MM.1S (cell line): ENCODE measurements around the gene PDSS2.

ENCODE experiments used
- DNase-seq: peaks from one replicate; pipeline ENCODE4 v3.0.0-alpha.2; 2015
- H2AFZ ChIP-seq: fragments of 300-600 bp; sonication (generic); 2 replicates; pipeline ENCODE4 v1.6.0; 2016; ENCODE audit warnings: antibody characterized with exemption, low read length
- H3F3A ChIP-seq: fragments of 300-600 bp; sonication (generic); 2 replicates; pipeline ENCODE4 v1.6.1; 2016; ENCODE audit warnings: mild to moderate bottlenecking, antibody characterized with exemption, low read length, moderate library complexity, mixed read lengths; ENCODE audit not compliant: insufficient read depth
- H3K27ac ChIP-seq: fragments of 300-600 bp; sonication (generic); 2 replicates; pipeline ENCODE4 v1.5.1; 2016; ENCODE audit warnings: mild to moderate bottlenecking, low read length
- H3K27me3 ChIP-seq: fragments of 300-600 bp; sonication (generic); replicated peaks from 2 replicates; pipeline ENCODE4 v1.6.0; 2016; ENCODE audit warnings: low read length; ENCODE audit not compliant: insufficient read depth
- H3K36me3 ChIP-seq: fragments of 300-600 bp; sonication (generic); replicated peaks from 2 replicates; pipeline ENCODE4 v1.6.1; 2016; ENCODE audit warnings: mild to moderate bottlenecking, low read length, mixed read lengths; ENCODE audit not compliant: insufficient read depth
- H3K4me1 ChIP-seq: fragments of 300-600 bp; sonication (generic); 2 replicates; pipeline ENCODE4 v1.6.1; 2016; ENCODE audit warnings: low read length, mixed read lengths
- H3K4me2 ChIP-seq: fragments of 300-600 bp; sonication (generic); 2 replicates; pipeline ENCODE4 v1.6.0; 2016; ENCODE audit warnings: low read depth, low read length
- H3K4me3 ChIP-seq: fragments of 300-600 bp; sonication (generic); 2 replicates; pipeline ENCODE4 v1.5.1; 2016; ENCODE audit warnings: low read length, mixed read lengths
- H3K79me2 ChIP-seq: fragments of 300-600 bp; sonication (generic); 2 replicates; pipeline ENCODE4 v1.6.1; 2016; ENCODE audit warnings: mixed run types, low read length, mixed read lengths
- H3K9ac ChIP-seq: fragments of 300-600 bp; sonication (generic); 2 replicates; pipeline ENCODE4 v1.6.1; 2016; ENCODE audit warnings: low read length, mixed read lengths
- H3K9me2 ChIP-seq: fragments of 300-600 bp; sonication (generic); replicated peaks from 2 replicates; pipeline ENCODE4 v1.6.1; 2016; ENCODE audit warnings: mild to moderate bottlenecking, low read length, mixed read lengths; ENCODE audit not compliant: insufficient read depth
- H3K9me3 ChIP-seq: fragments of 300-600 bp; sonication (generic); replicated peaks from 2 replicates; pipeline ENCODE4 v1.6.1; 2016; ENCODE audit warnings: mild to moderate bottlenecking, low read length, mixed read lengths; ENCODE audit not compliant: insufficient read depth
- H4K20me1 ChIP-seq: fragments of 300-600 bp; sonication (generic); 2 replicates; pipeline ENCODE4 v1.6.1; 2016; ENCODE audit warnings: mild to moderate bottlenecking, low read length, moderate library complexity, mixed read lengths; ENCODE audit not compliant: insufficient read depth
- EZH2 ChIP-seq: fragments of 300-600 bp; sonication (generic); optimal IDR thresholded peaks from 2 replicates; pipeline ENCODE3; 2017; ENCODE audit warnings: low read depth, mild to moderate bottlenecking, antibody characterized with exemption, low read length, mixed read lengths
- EZH2phosphoT487 ChIP-seq: fragments of 300-600 bp; sonication (generic); IDR thresholded peaks from 2 replicates; pipeline ENCODE4 v1.6.1; 2018; ENCODE audit warnings: antibody characterized with exemption, low read length
- TF ChIP-seq, protein P1 (sequence below): fragments of 300-600 bp; sonication (generic); IDR thresholded peaks from 2 replicates; pipeline ENCODE4 v1.5.1; 2016; ENCODE audit warnings: antibody characterized with exemption, low read length, mixed read lengths

Gene PDSS2

DNA sequence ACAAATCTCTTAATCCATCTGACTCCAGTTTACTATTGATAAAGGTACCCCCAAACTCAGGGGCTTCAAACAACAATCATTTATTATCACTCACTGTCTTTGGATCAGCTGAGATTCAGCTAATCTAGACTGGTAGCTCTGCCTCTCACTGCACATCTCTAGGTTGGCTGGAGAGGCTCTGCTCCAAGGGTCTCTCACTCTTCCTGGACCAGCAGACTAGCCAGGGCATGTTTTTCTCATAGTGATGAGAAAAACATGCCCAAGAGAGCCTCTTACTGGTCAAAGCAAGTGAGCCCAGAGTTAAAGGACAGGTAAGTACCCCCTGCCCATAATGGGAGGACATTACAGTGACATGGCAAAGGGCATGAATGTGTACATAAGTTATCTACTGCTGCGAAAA, 228.9 kb downstream of the PDSS2 start:
- Histone ChIP-seq H3K27ac (no peak overlapping the region), H3K9me2 (no peaks in the 10 kb centered on the region), H3K36me3 (no peaks in the 10 kb centered on the region), H3K79me2 (no peaks in the 10 kb centered on the region), H3K9ac (no peak overlapping the region), H3K4me2 (no peak overlapping the region), H3K9me3 (no peaks in the 10 kb centered on the region), H2AFZ (no peak overlapping the region), H4K20me1 (no peaks in the 10 kb centered on the region), H3K4me1 (no peaks in the 10 kb centered on the region), H3K27me3 (no peaks in the 10 kb centered on the region), H3K4me3 (no peak overlapping the region), H3F3A (no peaks in the 10 kb centered on the region)
- no peak for DNase-seq
- TF ChIP-seq EZH2 (no peak), EZH2phosphoT487 (no peak)
- TF ChIP-seq, protein P1, sequence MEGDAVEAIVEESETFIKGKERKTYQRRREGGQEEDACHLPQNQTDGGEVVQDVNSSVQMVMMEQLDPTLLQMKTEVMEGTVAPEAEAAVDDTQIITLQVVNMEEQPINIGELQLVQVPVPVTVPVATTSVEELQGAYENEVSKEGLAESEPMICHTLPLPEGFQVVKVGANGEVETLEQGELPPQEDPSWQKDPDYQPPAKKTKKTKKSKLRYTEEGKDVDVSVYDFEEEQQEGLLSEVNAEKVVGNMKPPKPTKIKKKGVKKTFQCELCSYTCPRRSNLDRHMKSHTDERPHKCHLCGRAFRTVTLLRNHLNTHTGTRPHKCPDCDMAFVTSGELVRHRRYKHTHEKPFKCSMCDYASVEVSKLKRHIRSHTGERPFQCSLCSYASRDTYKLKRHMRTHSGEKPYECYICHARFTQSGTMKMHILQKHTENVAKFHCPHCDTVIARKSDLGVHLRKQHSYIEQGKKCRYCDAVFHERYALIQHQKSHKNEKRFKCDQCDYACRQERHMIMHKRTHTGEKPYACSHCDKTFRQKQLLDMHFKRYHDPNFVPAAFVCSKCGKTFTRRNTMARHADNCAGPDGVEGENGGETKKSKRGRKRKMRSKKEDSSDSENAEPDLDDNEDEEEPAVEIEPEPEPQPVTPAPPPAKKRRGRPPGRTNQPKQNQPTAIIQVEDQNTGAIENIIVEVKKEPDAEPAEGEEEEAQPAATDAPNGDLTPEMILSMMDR = no peak

DNA sequence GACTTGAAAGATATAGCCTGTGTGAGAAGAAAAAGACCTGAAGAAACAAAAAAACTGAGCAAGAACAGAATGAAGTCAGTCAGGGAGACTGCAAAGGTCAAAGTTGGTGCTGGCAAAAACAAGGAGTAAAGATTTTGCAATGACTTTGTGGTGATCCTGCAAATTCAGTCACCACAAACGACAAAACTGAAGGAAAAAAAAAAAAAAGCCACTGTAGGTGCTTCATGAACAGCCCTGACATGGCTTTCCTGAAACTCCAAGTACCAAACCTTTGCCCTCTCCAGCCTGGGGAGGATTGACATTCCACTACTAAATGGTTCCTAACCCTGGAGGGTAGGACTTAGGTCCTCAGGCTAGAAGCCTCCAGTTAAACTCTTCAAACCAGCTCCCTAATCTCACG, 229.3 kb downstream of the PDSS2 start:
- no peaks in the 10 kb centered on the region for H3K4me1 ChIP-seq
- no peaks in the 10 kb centered on the region for H3K36me3 ChIP-seq
- H2AFZ ChIP-seq = no peak overlapping the region
- no peak for DNase-seq
- no peaks in the 10 kb centered on the region for H3F3A ChIP-seq
- no peak overlapping the region for H3K4me3 ChIP-seq
- no peaks in the 10 kb centered on the region for H3K27me3 ChIP-seq
- no peaks in the 10 kb centered on the region for H4K20me1 ChIP-seq
- H3K4me2 ChIP-seq = no peak overlapping the region
- no peak overlapping the region for H3K27ac ChIP-seq
- H3K79me2 ChIP-seq = no peaks in the 10 kb centered on the region
- TF ChIP-seq, protein P1 = no peak
- TF ChIP-seq EZH2phosphoT487 (no peak), EZH2 (no peak)
- H3K9ac ChIP-seq = no peak overlapping the region
- no peaks in the 10 kb centered on the region for H3K9me2 ChIP-seq
- H3K9me3 ChIP-seq = no peaks in the 10 kb centered on the region

DNA sequence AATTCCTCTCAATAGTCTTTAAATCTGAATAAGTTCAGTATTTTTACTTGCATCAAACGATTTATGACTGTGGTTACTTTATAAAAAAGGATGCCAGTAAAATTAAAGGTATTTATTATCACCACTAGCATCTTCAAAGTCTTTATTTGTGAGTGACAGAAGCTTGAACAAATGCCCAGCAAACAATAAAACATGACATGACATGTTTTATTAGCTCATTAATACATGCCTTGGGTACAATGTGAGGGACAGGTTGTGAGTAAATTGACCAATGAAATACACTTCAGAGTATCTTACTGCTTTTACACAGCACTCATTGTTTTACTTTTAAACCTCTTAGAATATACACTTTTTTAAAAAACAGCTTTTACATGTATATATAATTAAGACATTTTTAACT, 230.6 kb downstream of the PDSS2 start:
- Histone ChIP-seq H3K79me2 (no peaks in the 10 kb centered on the region), H3K27ac (no peak overlapping the region), H3K9me3 (no peaks in the 10 kb centered on the region), H3K4me3 (no peak overlapping the region), H3K36me3 (no peaks in the 10 kb centered on the region), H3K9me2 (no peaks in the 10 kb centered on the region), H3K9ac (no peak overlapping the region), H3K27me3 (no peaks in the 10 kb centered on the region), H3K4me1 (no peaks in the 10 kb centered on the region), H4K20me1 (no peaks in the 10 kb centered on the region), H3K4me2 (no peak overlapping the region), H3F3A (no peaks in the 10 kb centered on the region), H2AFZ (no peak overlapping the region)
- no peak for DNase-seq
- TF ChIP-seq EZH2phosphoT487 (no peak), EZH2 (no peak)
- TF ChIP-seq, protein P1 = no peak
